Nephron (organoid): Measurements from ENCODE around the gene ANKFN1.
"Not testable (repeated sequence)": the region's sequence is repeated elsewhere in the genome, so short reads cannot be mapped to it uniquely, and the experiment has no call there.

Experiments used
- H3K27ac Mint-ChIP-seq, 3 experiments: 2 replicates each; pipeline ENCODE4 v1.8.0; 2020; ENCODE audit warnings: mixed read lengths in 3 of 3, mild to moderate bottlenecking in 2 of 3, moderate library complexity in 1 of 3
- H3K27me3 Mint-ChIP-seq: 2 replicates; pipeline ENCODE4 v1.8.0; 2021; ENCODE audit warnings: low read depth, mild to moderate bottlenecking, moderate library complexity, mixed read lengths
- H3K36me3 Mint-ChIP-seq: 2 replicates; pipeline ENCODE4 v1.8.0; 2020; ENCODE audit warnings: low read depth, mixed read lengths
- H3K4me1 Mint-ChIP-seq: 2 replicates; pipeline ENCODE4 v1.8.0; 2020; ENCODE audit warnings: mixed read lengths
- H3K4me3 Mint-ChIP-seq, 3 experiments: 2 replicates each; pipeline ENCODE4 v1.8.0; 2020; ENCODE audit warnings: mild to moderate bottlenecking in 3 of 3, mixed read lengths in 3 of 3, moderate library complexity in 2 of 3
- H3K9me3 Mint-ChIP-seq: 2 replicates; pipeline ENCODE4 v1.8.0; 2020; ENCODE audit warnings: mixed read lengths
- CTCF ChIP-seq, 3 experiments: fragments of 200-600 bp; sonication (generic); IDR thresholded peaks; one replicate each; pipeline ENCODE4 v1.5.0; 2021; ENCODE audit warnings: antibody characterized with exemption in 3 of 3; ENCODE audit not compliant: unreplicated experiment in 3 of 3

ANKFN1 gene

GRCh38 chr17:56395787-56396186 lies 242.5 kb downstream of the ANKFN1 start:
- Mint-ChIP-seq H3K9me3 (peaks cover 3% of the 10 kb centered on the region), H3K4me1 (no peaks in the 10 kb centered on the region), H3K4me3 (no peak overlapping the region), H3K27me3 (no peaks in the 10 kb centered on the region), H3K27ac (no peak overlapping the region), H3K36me3 (no peaks in the 10 kb centered on the region)
- TF ChIP-seq CTCF (IDR thresholded peaks at IDR 0.05; ENCODE audit: unreplicated experiment in 3 of 3), result no peak

- H3K27ac Mint-ChIP-seq, result no peak overlapping the region
- peaks cover 4% of the 10 kb centered on the region for H3K27me3 Mint-ChIP-seq
- H3K4me1 Mint-ChIP-seq, result no peaks in the 10 kb centered on the region
- TF ChIP-seq CTCF (IDR thresholded peaks at IDR 0.05; ENCODE audit: unreplicated experiment in 3 of 3), result no peak
- H3K9me3 Mint-ChIP-seq, result peaks cover 19% of the 10 kb centered on the region
- no peak overlapping the region for H3K4me3 Mint-ChIP-seq
- no peaks in the 10 kb centered on the region for H3K36me3 Mint-ChIP-seq
These were observed 253.8 kb downstream of the ANKFN1 start for GRCh38 chr17:56407086-56407485.

GRCh38 chr17:56412356-56412755 lies 259.1 kb downstream of the ANKFN1 start:
- H3K36me3 Mint-ChIP-seq, H3K27me3 Mint-ChIP-seq, H3K4me1 Mint-ChIP-seq, H3K27ac Mint-ChIP-seq, H3K4me3 Mint-ChIP-seq: not testable (repeated sequence)
- peaks cover 37% of the 10 kb centered on the region for H3K9me3 Mint-ChIP-seq

GRCh38 chr17:56416682-56417351 lies 263.5 kb downstream of the ANKFN1 start:
- Mint-ChIP-seq H3K27me3 (no peaks in the 10 kb centered on the region), H3K4me1 (no peaks in the 10 kb centered on the region), H3K9me3 (peaks cover 32% of the 10 kb centered on the region), H3K27ac (no peak overlapping the region), H3K4me3 (no peak overlapping the region), H3K36me3 (no peaks in the 10 kb centered on the region)
- TF ChIP-seq CTCF (IDR thresholded peaks at IDR 0.05; ENCODE audit: unreplicated experiment in 3 of 3), result no peak

- TF ChIP-seq CTCF (IDR thresholded peaks at IDR 0.05; ENCODE audit: unreplicated experiment in 3 of 3), result no peak
- no peaks in the 10 kb centered on the region for H3K4me1 Mint-ChIP-seq
- no peaks in the 10 kb centered on the region for H3K9me3 Mint-ChIP-seq
- H3K36me3 Mint-ChIP-seq, result no peaks in the 10 kb centered on the region
- H3K27me3 Mint-ChIP-seq, result no peaks in the 10 kb centered on the region
- H3K4me3 Mint-ChIP-seq, result no peak overlapping the region
- no peak overlapping the region for H3K27ac Mint-ChIP-seq
These were observed 270.7 kb downstream of the ANKFN1 start for GRCh38 chr17:56424005-56424404.

GRCh38 chr17:56424543-56425044 lies 271.3 kb downstream of the ANKFN1 start:
- no peaks in the 10 kb centered on the region for H3K9me3 Mint-ChIP-seq
- no peak for TF ChIP-seq CTCF (IDR thresholded peaks at IDR 0.05; ENCODE audit: unreplicated experiment in 3 of 3)
- H3K36me3 Mint-ChIP-seq, result no peaks in the 10 kb centered on the region
- no peaks in the 10 kb centered on the region for H3K4me1 Mint-ChIP-seq
- no peak overlapping the region for H3K27ac Mint-ChIP-seq
- no peak overlapping the region for H3K4me3 Mint-ChIP-seq
- H3K27me3 Mint-ChIP-seq, result no peaks in the 10 kb centered on the region
